ENCODE data around the gene CCDC186. TPM values are rescaled to one million over a fixed set of nuclear protein-coding genes. Genes with fewer than 3 reads are reported as not detected.

Gene CCDC186
- total RNA-seq, 1 experiment from 2014 or later, result 17.1 TPM

GRCh38 chr10:114168450-114169009 lies 5.5 kb downstream of the CCDC186 start:
- Histone ChIP-seq H3K27me3 (ENCODE audit: insufficient read depth, low read length) (no peaks in the 10 kb centered on the region), H3K9ac (ENCODE audit: low read length) (no peak overlapping the region), H3K4me1 (ENCODE audit: control insufficient read depth in 1 of 2, insufficient read depth in 2 of 2, low read length in 2 of 2) (peaks cover 6 to 16% of the 10 kb centered on the region in 2 experiments; a peak in 3 of 4 replicates), H4K20me1 (ENCODE audit: insufficient read depth) (no peaks in the 10 kb centered on the region), H2AFZ (ENCODE audit: low read depth, low read length, poor library complexity, severe bottlenecking) (no peak overlapping the region), H3K27ac (ENCODE audit: low read depth, low read length) (no peak overlapping the region), H3K4me2 (ENCODE audit: low read length) (no peak overlapping the region), H3K9me3 (ENCODE audit: control insufficient read depth in 1 of 2, insufficient read depth in 1 of 2, low read depth in 1 of 2, low read length in 2 of 2) (peaks cover 3 to 11% of the 10 kb centered on the region in 2 experiments; a peak in 2 of 4 replicates), H3K9me2 (ENCODE audit: insufficient read depth) (no peaks in the 10 kb centered on the region), H3K36me3 (ENCODE audit: control insufficient read depth in 1 of 2, insufficient read depth in 2 of 2, low read length in 2 of 2) (no peaks in the 10 kb centered on the region), H3K4me3 (replicated peaks in 1 of 2; ENCODE audit: low read depth in 1 of 2, low read length in 2 of 2) (no peak overlapping the region), H3K79me2 (ENCODE audit: insufficient read depth, low read length) (peaks cover 46% of the 10 kb centered on the region)
- ChIA-PET CTCF (interaction anchor here (0.9 kb wide), 1 partner anchor 10 kb away, joined by 3 read pairs; no protein-coding TSS in a partner anchor), POLR2A (no interaction called here), RAD21 (ENCODE audit: low non-redundant PET in 1 of 2, low total read pairs in 2 of 2, uncharacterized antibody in 2 of 2, unreplicated experiment in 2 of 2) (no interaction called here)
- intact Hi-C loops (cut with micrococcal nuclease), result no loop called here
- TF ChIP-seq, protein P1, sequence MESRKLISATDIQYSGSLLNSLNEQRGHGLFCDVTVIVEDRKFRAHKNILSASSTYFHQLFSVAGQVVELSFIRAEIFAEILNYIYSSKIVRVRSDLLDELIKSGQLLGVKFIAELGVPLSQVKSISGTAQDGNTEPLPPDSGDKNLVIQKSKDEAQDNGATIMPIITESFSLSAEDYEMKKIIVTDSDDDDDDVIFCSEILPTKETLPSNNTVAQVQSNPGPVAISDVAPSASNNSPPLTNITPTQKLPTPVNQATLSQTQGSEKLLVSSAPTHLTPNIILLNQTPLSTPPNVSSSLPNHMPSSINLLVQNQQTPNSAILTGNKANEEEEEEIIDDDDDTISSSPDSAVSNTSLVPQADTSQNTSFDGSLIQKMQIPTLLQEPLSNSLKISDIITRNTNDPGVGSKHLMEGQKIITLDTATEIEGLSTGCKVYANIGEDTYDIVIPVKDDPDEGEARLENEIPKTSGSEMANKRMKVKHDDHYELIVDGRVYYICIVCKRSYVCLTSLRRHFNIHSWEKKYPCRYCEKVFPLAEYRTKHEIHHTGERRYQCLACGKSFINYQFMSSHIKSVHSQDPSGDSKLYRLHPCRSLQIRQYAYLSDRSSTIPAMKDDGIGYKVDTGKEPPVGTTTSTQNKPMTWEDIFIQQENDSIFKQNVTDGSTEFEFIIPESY (IDR thresholded peaks at IDR 0.05; ENCODE audit: extremely low read depth, insufficient replicate concordance, low read length), result no peak
- TF ChIP-seq SIN3A (IDR thresholded peaks at IDR 0.05; ENCODE audit: low read depth), result no peak
- TF ChIP-seq, protein P2, sequence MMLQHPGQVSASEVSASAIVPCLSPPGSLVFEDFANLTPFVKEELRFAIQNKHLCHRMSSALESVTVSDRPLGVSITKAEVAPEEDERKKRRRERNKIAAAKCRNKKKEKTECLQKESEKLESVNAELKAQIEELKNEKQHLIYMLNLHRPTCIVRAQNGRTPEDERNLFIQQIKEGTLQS (IDR thresholded peaks at IDR 0.05), result no peak
- TF ChIP-seq RAD21 (IDR thresholded peaks at IDR 0.05; ENCODE audit: low read depth), result no peak
- TF ChIP-seq CBX3 (IDR thresholded peaks at IDR 0.05; ENCODE audit: low read depth), result peak; percentile 80; the same call in 1 of the 2 replicates
- no peak for TF ChIP-seq POLR2AphosphoS5 (IDR thresholded peaks at IDR 0.05; ENCODE audit: low read depth, low read length)
- TF ChIP-seq SRF (IDR thresholded peaks at IDR 0.05; ENCODE audit: low read depth), result no peak
- TF ChIP-seq, protein P3, sequence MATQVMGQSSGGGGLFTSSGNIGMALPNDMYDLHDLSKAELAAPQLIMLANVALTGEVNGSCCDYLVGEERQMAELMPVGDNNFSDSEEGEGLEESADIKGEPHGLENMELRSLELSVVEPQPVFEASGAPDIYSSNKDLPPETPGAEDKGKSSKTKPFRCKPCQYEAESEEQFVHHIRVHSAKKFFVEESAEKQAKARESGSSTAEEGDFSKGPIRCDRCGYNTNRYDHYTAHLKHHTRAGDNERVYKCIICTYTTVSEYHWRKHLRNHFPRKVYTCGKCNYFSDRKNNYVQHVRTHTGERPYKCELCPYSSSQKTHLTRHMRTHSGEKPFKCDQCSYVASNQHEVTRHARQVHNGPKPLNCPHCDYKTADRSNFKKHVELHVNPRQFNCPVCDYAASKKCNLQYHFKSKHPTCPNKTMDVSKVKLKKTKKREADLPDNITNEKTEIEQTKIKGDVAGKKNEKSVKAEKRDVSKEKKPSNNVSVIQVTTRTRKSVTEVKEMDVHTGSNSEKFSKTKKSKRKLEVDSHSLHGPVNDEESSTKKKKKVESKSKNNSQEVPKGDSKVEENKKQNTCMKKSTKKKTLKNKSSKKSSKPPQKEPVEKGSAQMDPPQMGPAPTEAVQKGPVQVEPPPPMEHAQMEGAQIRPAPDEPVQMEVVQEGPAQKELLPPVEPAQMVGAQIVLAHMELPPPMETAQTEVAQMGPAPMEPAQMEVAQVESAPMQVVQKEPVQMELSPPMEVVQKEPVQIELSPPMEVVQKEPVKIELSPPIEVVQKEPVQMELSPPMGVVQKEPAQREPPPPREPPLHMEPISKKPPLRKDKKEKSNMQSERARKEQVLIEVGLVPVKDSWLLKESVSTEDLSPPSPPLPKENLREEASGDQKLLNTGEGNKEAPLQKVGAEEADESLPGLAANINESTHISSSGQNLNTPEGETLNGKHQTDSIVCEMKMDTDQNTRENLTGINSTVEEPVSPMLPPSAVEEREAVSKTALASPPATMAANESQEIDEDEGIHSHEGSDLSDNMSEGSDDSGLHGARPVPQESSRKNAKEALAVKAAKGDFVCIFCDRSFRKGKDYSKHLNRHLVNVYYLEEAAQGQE (IDR thresholded peaks at IDR 0.05; ENCODE audit: low read depth), result no peak
- no peak for TF ChIP-seq EZH2 (IDR thresholded peaks at IDR 0.05)
- no peak for DNase-seq (ENCODE audit: low read depth, low spot score)
- ATAC-seq, result no peak
- BruUV-seq (replicated peaks), result no TSS peak
